NCI-H524 (cell line): ENCODE data around the gene STRIP1.
A peak's percentile ranks its signal among the peaks of the same experiment; 100 is the strongest.

Experiments used
- DNase-seq, 2 experiments: peaks; one replicate each; lab custom pipeline; 2025; lab: John Stamatoyannopoulos, UW

STRIP1 gene

DNA sequence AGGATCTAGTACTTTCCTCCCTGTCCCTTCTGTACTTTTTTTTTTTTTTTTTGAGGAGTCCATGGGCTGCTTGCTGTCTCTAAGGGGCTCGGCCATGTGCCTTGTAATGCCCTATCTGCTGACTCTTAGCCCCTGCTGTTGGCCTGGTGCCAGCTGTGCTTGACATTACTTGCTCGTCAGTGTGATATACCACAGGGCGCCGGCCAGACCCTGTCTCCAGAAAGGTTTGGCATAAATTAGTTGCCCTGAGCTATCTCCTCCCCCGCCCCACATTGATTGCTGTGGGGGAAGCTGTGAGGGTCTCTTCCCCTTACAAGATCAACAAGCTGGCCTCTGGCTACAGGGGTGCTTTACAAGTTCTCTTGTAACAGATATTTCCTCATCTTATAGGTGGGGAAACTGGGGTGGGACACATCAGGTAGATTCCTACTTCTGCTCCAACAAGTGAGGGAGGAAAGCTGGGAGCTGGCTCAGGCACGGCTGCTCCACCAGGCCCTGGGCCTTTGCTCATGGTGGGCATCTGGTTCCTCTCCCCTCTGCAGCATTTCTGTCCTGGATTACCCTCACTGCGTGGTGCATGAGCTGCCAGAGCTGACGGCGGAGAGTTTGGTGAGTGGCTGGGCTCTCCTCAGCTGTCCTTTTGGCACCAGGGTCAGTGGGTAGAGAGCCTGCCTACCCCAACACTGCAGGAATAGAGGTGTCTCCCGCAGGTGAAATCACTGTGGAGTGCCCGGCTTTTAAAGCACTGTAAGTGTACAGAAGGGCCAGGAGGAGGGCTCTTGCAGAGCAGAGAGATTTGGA is 15.6 kb downstream of the STRIP1 start:
- no peak for DNase-seq

DNA sequence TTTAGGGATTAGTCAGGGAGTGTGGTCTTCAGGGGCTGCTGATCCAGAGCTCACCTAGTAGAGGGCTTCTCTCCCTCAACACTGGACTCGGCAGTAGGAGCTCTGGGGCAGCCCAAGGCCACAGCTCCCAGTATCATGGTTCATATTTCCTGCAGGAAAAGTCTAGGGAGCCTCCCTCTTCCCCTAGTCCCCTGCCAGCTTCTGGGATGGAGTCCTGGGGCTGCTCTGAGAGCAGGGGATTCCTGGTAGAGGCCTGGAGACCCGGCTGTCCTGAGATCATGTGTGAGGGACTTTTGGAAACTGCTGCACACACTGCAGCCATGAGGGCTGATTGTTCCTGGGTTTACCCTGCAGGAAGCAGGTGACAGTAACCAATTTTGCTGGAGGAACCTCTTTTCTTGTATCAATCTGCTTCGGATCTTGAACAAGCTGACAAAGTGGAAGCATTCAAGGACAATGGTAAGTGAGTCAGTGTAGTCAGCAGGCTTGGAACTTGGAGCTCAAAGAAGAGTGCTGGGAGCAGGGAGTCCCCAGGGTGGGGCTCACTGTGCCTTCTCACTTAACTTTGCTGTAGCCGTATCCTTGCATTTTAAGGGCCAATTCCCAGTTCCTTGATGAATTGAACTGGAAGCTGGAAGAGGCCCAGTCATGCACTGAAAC is 16.3 kb downstream of the STRIP1 start:
- DNase-seq = no peak

DNA sequence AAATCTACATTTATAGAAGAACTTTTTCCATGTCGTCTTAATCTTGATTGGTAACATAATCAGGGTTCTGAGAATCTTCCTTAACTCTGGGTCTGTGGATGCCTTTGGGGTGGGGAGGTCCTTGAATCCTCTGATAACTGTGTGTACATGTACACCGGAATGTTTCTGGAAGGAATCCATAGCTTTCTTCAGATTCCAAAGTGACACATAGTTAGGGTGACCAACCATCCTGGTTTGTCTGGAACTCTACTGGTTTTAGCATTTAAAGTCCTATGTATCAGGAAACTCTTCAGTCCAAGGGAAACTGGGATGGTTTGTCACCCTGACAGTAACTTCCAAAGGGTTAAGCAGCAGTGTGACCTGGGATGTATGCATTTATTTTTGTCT is 16.8 kb downstream of the STRIP1 start:
- no peak for DNase-seq

DNA sequence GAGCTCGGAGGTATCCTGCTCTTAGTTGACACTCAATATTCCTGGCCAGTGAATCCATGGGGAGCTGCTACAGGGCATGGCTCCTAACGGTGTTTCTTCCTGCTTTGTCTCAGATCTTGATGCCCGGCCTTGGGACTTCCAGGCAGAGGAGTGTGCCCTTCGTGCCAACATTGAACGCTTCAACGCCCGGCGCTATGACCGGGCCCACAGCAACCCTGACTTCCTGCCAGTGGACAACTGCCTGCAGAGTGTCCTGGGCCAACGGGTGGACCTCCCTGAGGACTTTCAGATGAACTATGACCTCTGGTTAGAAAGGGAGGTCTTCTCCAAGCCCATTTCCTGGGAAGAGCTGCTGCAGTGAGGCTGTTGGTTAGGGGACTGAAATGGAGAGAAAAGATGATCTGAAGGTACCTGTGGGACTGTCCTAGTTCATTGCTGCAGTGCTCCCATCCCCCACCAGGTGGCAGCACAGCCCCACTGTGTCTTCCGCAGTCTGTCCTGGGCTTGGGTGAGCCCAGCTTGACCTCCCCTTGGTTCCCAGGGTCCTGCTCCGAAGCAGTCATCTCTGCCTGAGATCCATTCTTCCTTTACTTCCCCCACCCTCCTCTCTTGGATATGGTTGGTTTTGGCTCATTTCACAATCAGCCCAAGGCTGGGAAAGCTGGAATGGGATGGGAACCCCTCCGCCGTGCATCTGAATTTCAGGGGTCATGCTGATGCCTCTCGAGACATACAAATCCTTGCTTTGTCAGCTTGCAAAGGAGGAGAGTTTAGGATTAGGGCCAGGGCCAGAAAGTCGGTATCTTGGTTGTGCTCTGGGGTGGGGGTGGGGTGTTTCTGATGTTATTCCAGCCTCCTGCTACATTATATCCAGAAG is 19.4 kb downstream of the STRIP1 start:
- DNase-seq = peak in 1 of 2 experiments; percentile 25

DNA sequence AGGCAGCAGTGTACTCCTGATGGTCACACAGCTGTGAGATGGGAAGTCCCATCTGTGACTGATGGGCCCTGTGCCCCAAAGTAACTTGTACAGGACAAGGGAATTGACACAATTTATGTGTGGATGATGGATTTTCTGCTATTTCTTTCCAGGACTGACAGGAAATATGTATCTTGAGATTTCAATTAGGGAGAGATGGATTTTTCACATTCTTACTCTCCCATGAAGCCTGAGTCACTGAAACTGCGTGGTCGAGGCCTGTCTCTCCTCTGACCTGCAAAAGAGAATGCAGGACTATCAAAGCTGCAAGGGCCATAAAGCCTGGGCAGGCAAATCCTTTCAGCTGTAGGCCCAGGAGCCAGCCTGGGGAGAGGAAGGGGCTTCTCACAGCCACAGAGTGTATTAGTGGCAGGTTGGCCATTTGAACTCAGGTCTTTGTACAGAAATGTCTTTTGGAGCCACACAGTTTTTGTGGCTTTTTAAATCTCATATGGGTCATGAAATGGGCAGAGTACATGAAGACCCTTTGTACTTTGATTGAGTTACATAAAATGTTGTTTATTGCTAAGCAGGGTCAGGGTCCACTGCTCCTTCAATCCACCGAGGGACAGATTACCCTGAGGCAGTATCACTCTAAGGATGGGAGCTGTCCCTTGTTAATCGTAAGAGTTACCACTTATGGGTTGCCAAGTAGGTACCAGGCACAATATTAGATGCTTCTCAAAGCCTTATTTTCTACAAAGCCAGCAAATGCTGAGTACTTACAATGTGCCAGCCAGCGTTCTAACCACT is 21.3 kb downstream of the STRIP1 start:
- no peak for DNase-seq

DNA sequence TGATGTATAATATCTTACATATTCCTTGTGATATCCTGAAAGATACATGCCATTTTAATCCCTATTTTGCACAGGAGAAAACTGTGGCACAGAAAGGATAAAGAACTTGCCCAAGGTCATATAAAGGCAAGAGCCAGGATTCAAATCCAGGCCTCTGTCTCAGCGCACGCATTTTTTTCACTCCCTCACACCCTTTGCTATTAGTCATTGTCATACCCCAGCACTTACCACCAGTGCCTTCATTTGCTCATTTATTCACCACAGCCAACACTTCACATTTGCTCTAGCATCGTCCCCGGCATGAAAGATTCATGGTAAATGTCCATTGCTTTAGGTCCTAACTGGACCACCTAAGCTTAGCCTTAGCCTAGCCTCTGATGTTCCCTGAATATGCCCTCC is 21.9 kb downstream of the STRIP1 start:
- no peak for DNase-seq

DNA sequence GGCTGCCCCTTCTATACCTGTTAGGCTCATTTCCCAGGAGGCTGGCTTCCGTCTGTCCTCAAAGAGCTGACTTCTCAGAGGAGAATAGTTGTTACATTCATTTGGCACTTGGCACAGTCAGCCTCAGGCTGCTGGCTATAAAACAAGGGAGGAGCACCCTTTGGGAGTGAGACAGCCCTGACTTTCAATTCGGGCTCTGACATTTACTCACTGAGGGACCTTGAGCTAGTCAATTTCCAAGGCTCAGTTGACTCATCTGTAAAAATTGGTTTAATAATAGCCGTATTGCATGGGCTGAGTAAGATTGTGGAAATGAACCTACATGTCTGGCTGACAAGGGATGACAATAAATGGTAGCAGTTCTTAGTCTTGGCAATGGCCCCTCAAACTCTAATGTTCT is 22.4 kb downstream of the STRIP1 start:
- DNase-seq = no peak

DNA sequence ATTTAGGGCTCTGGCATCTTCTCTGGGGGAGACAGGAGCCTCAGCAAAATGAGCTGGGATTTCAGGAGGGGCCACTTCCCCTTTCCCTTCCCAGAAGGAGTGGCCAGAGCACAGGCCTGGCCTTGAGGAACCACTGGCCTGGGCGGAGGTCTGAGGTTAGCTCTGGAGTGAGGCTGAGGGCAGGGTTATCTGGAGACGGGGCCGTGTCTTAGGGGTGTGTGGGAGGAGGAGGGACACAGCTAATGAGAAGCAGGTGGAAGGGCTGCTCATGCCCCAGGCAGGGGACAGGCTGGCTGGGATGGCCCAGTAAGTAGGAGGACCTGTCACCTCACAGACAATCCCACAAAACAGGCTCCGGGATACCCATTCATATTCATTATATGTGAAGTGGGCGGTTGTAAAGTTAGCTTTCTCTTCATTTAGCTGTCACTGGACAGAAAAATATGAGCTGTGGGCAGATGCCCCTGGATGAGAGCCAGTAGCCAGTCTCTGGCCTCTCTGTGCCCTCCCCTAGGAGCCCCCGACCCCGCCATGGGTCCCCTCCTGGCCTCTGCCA is 23.6 kb downstream of the STRIP1 start:
- no peak for DNase-seq

DNA sequence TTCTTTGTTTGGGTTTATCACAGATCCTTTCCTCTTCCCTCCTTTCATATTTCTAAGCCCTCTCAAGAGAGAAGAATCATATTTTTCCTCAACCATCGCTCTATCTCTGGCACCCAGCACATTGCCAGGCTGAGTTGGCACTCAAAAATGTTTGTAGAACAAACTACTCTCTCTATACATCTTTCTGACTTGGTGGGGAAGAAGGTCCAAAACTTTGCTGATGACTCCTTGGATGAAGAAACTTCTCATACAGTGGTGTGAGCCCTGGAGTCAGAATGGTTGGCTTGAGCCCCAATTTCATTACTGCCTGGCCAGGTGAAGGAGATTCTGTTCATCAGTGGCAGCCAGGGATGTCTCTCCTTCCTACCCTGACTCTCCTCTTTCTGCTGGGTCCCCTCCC is 24.2 kb downstream of the STRIP1 start:
- DNase-seq = no peak

DNA sequence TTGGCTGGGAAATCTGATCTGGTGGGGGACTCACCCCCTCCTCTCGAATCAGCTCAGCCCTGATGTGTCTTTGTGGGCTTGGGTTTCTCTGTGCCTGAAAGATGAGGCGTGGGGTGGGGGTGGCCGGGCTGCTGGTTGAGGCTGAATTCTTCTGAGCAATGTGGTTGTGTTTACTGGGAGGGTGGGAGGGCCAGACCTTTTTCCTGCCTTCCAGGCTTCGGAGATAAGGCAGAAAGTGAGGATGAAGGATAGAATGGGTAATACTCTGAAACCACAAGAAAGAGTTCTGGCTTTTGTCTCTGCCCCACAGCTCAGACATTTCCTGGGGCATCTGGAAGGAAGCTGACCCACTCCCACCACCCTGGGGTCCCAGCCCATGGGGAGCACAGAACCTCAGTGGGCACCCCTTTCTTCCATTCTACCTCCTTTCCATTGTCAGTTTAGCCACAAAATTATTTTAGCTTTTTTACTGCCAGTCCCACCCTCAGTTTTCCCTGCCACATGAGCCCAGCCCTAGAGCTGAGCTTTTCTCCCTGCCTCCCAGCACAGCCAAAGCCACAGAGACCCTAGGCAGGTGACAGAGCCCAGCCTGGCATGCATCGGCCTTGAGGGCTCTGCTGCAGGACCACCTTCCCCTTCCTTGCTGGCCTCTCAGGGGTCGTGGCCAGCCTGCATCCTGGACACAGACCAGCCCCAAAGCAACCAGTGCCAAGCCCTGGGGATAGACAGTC is 24.9 kb downstream of the STRIP1 start:
- DNase-seq = no peak

DNA sequence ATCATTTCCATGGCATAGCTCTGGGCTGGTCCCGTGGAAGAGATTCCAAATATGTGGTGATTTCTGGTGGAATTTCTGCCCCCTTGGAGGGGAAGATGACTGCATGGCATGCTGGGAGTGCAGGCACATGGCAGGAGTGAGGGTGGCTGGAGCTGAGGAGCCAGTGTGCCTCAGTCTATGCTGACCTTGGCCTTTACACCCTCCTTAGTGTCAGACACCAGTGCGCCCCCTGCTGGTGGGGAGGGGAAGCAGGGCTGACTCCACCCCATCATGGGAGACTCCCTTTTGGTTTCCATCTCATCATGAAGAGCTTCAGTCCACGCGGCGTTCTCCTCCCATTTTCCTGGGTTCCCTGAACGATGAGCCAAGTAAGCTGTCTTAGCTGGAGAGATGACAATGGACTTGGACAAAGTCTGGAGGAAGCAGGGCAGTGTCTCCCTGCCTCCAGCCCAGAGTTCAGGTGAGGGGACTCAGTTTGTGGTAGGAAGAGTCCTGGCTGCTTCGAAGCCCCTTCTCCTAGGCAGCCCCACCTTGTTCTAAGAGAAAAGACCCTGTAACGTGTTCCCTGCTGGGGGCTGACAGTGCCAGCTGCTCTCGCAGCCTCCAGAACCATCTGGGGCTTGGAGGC is 25.7 kb downstream of the STRIP1 start:
- DNase-seq = peak in 1 of 2 experiments; percentile 8

DNA sequence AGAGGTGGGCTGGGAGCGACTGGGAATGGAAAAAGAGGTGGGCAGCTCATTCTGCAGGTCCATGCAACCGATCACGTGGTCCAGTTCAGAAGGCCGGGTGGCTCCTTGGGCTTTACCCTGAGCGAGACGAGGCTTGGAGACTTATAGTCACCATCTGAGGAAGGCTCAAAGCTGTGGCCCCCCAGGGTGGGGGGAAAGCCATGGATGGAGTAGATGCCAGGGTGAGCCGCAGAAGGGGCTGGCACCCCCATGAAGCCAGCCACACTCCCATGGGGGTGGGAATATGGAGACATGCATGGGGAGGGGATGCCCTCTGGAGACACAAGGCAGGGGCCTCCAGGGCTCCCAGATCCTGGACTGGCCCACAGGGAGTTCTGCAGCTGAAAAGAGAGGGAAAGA is 26.2 kb downstream of the STRIP1 start:
- DNase-seq = no peak

DNA sequence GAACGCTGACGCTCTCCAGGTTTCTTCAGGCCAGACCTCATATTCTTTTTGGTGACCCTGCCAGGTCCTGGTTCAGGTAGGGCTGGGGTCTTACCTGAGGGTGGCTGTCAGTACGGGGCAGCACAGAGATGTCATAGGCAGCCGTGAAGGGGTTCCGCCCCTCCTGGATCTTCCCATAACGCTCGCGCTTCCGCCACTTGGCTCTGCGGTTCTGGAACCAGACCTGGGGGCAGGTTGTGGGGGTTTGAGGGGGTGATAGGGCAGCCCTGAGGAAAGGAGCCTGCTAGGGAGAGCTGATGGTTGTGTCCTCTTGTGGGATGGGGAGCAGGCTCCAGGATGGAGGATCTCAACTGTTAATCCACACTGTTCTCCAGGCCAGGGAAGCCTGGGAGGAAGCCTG is 26.9 kb downstream of the STRIP1 start:
- DNase-seq = no peak

DNA sequence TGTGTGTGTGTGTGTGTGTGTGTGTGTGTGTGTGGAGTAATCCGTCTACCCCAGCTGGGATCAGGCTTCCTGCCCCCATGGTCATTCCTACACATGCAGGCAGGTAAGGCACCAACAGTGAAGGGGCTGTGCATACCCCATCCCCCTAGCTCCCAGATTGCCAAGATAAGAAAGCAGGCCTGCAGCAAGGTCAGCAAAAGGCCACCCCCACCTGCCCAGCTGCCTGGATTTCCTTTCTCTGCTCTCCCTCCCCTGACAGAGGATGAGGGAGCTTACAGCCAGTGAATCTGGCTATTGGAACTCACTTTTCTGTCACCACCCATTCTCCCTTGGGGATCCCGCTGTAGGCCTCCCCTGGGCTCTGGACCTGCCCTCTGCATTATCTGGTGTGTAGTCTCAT is 28.2 kb downstream of the STRIP1 start:
- DNase-seq = no peak

DNA sequence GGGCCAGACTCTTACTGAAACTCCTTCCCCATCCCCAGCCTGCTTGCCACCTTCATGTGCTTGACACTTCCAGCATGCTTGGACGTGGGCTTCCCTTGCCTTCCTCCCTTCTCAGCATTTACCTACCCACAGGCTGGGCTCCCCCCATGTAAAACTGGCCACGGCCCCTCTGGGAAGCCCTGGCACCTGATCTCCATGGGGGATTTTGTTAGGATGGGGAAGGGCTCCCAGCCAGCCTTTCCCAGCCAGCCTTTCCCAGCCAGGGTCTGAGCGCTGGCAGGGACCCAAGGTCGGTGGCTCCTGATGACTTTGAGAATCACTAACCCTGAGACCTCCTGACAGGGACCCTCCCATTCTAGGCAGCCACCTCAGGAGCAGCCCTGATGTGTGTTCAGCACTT is 29.4 kb downstream of the STRIP1 start:
- DNase-seq = no peak

DNA sequence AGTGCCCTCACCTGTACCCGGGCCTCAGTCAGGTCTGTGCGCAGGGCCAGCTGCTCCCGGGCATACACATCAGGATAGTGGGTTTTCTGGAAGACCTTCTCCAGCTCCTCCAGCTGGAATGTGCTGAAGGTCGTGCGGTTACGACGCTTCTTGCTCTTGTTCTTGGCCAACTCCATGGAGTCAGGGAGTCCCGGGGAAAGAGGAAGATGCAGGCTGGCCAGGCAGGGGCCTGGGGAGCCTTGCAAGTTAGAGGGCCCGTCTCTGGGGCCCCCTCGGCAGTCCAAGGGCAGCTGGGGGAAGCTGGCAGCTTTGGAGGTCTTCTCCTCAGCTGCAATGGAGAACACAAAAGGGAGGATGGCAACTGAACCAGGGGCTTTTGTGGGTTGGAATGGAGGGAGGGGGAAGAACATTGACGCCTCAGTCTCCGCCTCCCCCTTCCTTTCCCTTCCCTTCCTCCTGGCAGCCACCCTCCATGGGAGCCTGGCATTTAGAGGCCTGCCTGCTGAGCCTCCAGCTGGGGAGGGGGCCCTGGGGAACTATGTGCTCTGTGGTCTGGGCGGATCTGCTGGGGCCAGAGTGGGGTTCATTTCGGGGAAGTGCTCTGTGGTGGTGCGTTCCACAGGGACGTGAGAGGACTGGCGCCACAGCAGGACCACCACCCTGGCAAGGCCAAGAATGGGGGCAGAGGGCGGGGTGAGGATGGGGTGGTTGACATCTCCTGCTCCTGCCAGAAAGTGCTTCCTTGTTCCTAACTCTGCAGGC is 30.3 kb downstream of the STRIP1 start:
- DNase-seq = no peak

DNA sequence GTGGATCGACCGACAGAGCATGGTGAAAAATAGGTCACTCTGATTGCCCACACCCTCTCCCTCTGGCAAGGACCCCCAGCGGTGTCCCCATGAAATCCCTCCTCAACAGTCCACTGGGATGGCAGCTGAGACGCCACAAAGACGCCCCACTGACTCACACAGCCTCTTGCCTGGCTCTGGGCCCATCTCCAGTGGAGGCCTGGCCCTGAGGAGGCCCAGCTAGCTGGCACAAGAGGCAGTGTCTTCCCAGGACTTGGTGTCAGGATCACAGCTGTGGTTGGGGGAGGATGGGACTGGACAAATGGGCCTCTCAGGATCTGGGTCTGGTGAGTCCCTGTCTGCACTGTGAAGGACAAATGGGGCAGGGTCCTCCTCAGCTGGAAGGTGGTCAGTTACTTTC is 31.4 kb downstream of the STRIP1 start:
- DNase-seq = no peak

DNA sequence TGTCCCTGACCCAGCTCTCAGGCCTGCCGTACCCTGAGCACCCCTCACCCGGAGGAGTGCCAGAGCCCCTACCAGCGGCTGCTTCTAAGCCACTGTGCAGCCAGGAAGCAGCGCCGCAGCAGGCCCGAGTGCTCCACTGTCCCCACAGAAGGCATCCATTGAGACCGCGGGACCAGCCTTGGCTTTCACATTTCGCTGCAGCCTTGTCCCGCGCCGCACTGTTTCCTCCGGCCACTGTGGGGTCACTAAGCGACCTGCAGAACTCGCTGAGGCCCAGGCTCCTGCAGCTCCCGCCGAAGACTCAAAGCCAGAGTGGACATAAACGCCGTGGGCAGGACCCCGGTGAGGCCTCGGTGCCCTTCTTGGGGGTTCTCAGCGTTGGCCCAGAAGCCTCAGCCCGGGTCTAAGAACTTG is 33.1 kb downstream of the STRIP1 start:
- no peak for DNase-seq

DNA sequence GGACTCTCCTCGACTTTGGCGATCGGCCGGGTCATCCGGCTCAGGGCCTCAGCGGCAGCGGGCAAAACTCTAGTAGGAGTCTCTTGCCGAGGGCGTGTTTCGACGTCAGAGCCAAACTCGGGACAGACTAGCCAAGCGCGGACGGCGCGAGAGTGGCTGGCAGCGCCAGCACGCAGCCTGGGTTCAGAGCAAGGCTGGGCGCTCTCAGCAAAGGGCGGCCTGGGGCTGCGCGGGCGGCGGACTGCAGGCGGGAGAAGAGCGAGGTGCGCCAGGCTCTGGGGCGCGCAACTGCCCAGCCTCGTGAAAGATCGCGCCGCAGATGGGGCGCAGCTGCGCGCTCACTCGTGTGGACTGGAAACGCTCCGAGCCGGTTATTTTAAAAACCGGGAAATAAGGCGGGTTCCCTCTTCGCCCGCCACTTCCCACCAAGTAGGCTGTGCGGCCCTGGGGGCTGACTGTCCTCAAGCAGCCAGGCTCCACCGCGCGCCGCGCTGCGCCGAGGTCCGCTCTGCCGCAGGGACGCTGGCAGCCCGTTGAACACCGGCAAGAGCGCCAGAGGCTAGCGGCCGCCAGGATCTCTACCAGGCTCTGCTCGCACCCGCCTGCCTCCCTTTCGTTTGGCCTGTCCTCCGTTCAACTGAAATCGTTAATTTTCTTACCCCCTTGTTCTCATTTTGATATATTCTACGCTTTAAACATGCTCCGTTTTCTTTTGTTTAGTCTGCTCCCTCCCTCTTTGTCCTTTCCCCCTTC is 33.6 kb downstream of the STRIP1 start:
- DNase-seq = no peak
